Measurements from ENCODE around the gene ZNF487. TPM values are rescaled to one million over a fixed set of nuclear protein-coding genes. Genes with fewer than 3 reads are reported as not detected.
A peak's percentile ranks its signal among the peaks of the same experiment; 100 is the strongest.

ZNF487 gene
- total and polyA plus RNA-seq, 2 of the 13 experiments (the other 11 are each of a cell fraction or from before 2014, with no cell fraction given), result 7.4 to 8.8 TPM

- TF ChIP-seq SRSF4 (IDR thresholded peaks at IDR 0.05; ENCODE audit: low read depth, low read length, poor library complexity, severe bottlenecking), result no peak
- no peak for TF ChIP-seq ZNF674 (CRISPR knock-in tag; IDR thresholded peaks at IDR 0.05; ENCODE audit: low read depth)
- TF ChIP-seq ZNF512B (CRISPR knock-in tag; IDR thresholded peaks at IDR 0.05; ENCODE audit: borderline replicate concordance), result no peak
- no peak for TF ChIP-seq MIER2 (CRISPR knock-in tag; IDR thresholded peaks at IDR 0.05)
- no peak; the same call in none of the 2 replicates for TF ChIP-seq REL (CRISPR knock-in tag; conservative IDR thresholded peaks at IDR 0.05)
- TF ChIP-seq ZNF850 (CRISPR knock-in tag; conservative IDR thresholded peaks at IDR 0.05), result no peak
- TF ChIP-seq NCOR1 (IDR thresholded peaks at IDR 0.05; ENCODE audit: borderline replicate concordance, low read length), result no peak; the same call in 1 of the 2 replicates
- no peak for TF ChIP-seq ZBTB2 (CRISPR knock-in tag; IDR thresholded peaks at IDR 0.05; ENCODE audit: low read depth)
- TF ChIP-seq TBX2 (CRISPR knock-in tag; IDR thresholded peaks at IDR 0.05; ENCODE audit: borderline replicate concordance), result peak; percentile 9; the same call in 1 of the 2 replicates
- no peak for TF ChIP-seq DMAP1 (CRISPR knock-in tag; IDR thresholded peaks at IDR 0.05)
- TF ChIP-seq PAF1 (CRISPR knock-in tag; IDR thresholded peaks at IDR 0.05), result no peak
- TF ChIP-seq ZNF10 (CRISPR knock-in tag; IDR thresholded peaks at IDR 0.05; ENCODE audit: borderline replicate concordance, low read depth), result no peak
- no peak; the same call in 1 of the 2 replicates for TF ChIP-seq POGK (CRISPR knock-in tag; conservative IDR thresholded peaks at IDR 0.05)
- no peak for TF ChIP-seq ZNF713 (CRISPR knock-in tag; IDR thresholded peaks at IDR 0.05)
- peak; percentile 19; the same call in 1 of the 2 replicates for TF ChIP-seq ZNF704 (CRISPR knock-in tag; IDR thresholded peaks at IDR 0.05; ENCODE audit: borderline replicate concordance)
- TF ChIP-seq ZFP90 (CRISPR knock-in tag; IDR thresholded peaks at IDR 0.05; ENCODE audit: borderline replicate concordance), result peak; percentile 71; the same call in 1 of the 2 replicates
- no peak for TF ChIP-seq ZFP36 (IDR thresholded peaks at IDR 0.05; ENCODE audit: borderline replicate concordance, low read depth, low read length, partially characterized antibody)
- no peak for TF ChIP-seq TCF7 (IDR thresholded peaks at IDR 0.05; ENCODE audit: low read depth)
- TF ChIP-seq GABPA (IDR thresholded peaks at IDR 0.05; ENCODE audit: low read depth, low read length), result peak; percentile 69
- no peak for TF ChIP-seq GABPA (CRISPR knock-in tag; IDR thresholded peaks at IDR 0.05; ENCODE audit: low read depth)
- no peak; the same call in 1 of the 2 replicates for TF ChIP-seq ZNF138 (CRISPR knock-in tag; IDR thresholded peaks at IDR 0.05; ENCODE audit: low read depth)
- no peak for TF ChIP-seq ZBTB8A (CRISPR knock-in tag; IDR thresholded peaks at IDR 0.05; ENCODE audit: borderline replicate concordance, low read depth)
Observed at GRCh38 chr10:43396061-43396927, 40.6 kb upstream of the ZNF487 start (continued).

Measured in HepG2 (cell line).